Epithelial cell of esophagus (primary cell): ENCODE data around the gene SLC25A12.

Source experiments
- DNase-seq: peaks from one replicate; pipeline ENCODE4 v3.0.0; 2010; ENCODE audit warnings: low read depth
- H3K4me3 ChIP-seq: 2 replicates; pipeline ENCODE4 v1.5.1; 2011; ENCODE audit warnings: mild to moderate bottlenecking, low read length, control low read depth
- CTCF ChIP-seq: IDR thresholded peaks from 2 replicates; pipeline ENCODE4 v1.5.1; 2011; ENCODE audit warnings: low read depth, mild to moderate bottlenecking, low read length, control low read depth, inconsistent platforms; ENCODE audit not compliant: insufficient read depth; ENCODE audit errors: missing control alignments

SLC25A12 gene

GRCh38 chr2:171923206-171923605 is 29.2 kb upstream of the SLC25A12 start:
- DNase-seq, result peak; percentile 20
- peak overlapping the region; percentile 97 for H3K4me3 ChIP-seq
- TF ChIP-seq CTCF, result no peak

GRCh38 chr2:171922230-171923022 is 28.4 kb upstream of the SLC25A12 start, which contains the start of gene HAT1:
Gene HAT1 (plus strand): TSS chr2:171922461. CDS start chr2:171922501, 40 bp downstream.
- H3K4me3 ChIP-seq, result peak within 1 kb of the TSS; percentile 97
- TF ChIP-seq CTCF, result no peak

GRCh38 chr2:171921970-171922229 is 27.9 kb upstream of the SLC25A12 start:
- no peak for DNase-seq
- no peak for TF ChIP-seq CTCF

More at GRCh38 chr2:171922230-171923022, 28.4 kb upstream of the SLC25A12 start, which contains the start of gene HAT1:
- peak; percentile 98 for DNase-seq

GRCh38 chr2:171919453-171919852 is 25.4 kb upstream of the SLC25A12 start:
- DNase-seq, result no peak

More at GRCh38 chr2:171921970-171922229, 27.9 kb upstream of the SLC25A12 start:
- H3K4me3 ChIP-seq, result peak overlapping the region; percentile 47

GRCh38 chr2:171913517-171913916 is 19.5 kb upstream of the SLC25A12 start:
- DNase-seq, result no peak
- H3K4me3 ChIP-seq, result no peak overlapping the region
- no peak for TF ChIP-seq CTCF

More at GRCh38 chr2:171919453-171919852, 25.4 kb upstream of the SLC25A12 start:
- no peak for TF ChIP-seq CTCF
- no peak overlapping the region for H3K4me3 ChIP-seq

- no peak for TF ChIP-seq CTCF
- DNase-seq, result no peak
- no peak overlapping the region for H3K4me3 ChIP-seq
Observed at GRCh38 chr2:171910494-171910893, 16.4 kb upstream of the SLC25A12 start.

GRCh38 chr2:171909266-171909665 is 15.2 kb upstream of the SLC25A12 start:
- H3K4me3 ChIP-seq, result no peak overlapping the region
- no peak for DNase-seq
- no peak for TF ChIP-seq CTCF
